Adrenal gland (tissue), 12 donors: ENCODE measurements around the gene KAT6B. TPM values are rescaled to one million over a fixed set of nuclear protein-coding genes. Genes with fewer than 3 reads are reported as not detected.
"Not testable (repeated sequence)": the region's sequence is repeated elsewhere in the genome, so short reads cannot be mapped to it uniquely, and the experiment has no call there.

Source experiments
- DNase-seq, 7 donors: peaks; one replicate each; pipeline ENCODE4 v3.0.0-alpha.2; 2019 to 2020
- H3K27ac ChIP-seq, 5 donors: fragments of 200-600 bp; sonication (generic) in 4 of 5; 1 replicate in 3 of 5; 2 replicates in 2 of 5; pipeline versions ENCODE4 v1.5.1 to v1.8.0; 2016 to 2020; ENCODE audit warnings: mild to moderate bottlenecking in 1 of 5
- H3K27me3 ChIP-seq: fragments of 200-600 bp; 2 replicates; pipeline ENCODE4 v1.8.0; 2021
- H3K36me3 ChIP-seq, 2 donors: fragments of 200-600 bp; replicated peaks in 1 of 2; 1 replicate in 1 of 2; 2 replicates in 1 of 2; pipeline versions ENCODE4 v1.5.1 to v1.8.0; 2018 to 2022
- H3K4me1 ChIP-seq, 2 donors: fragments of 200-600 bp; replicated peaks in 1 of 2; 1 replicate in 1 of 2; 2 replicates in 1 of 2; pipeline versions ENCODE4 v1.5.1 to v1.8.0; 2018 to 2021
- H3K4me3 ChIP-seq, 4 donors: fragments of 200-600 bp; sonication (generic) in 3 of 4; one replicate each; pipeline ENCODE4 v1.5.1; 2016 to 2018
- H3K9me3 ChIP-seq, 3 donors: fragments of 200-600 bp; sonication (generic) in 1 of 3; replicated peaks in 1 of 3; 1 replicate in 2 of 3; 2 replicates in 1 of 3; pipeline versions ENCODE4 v1.5.1 to v1.8.0; 2016 to 2021
- CTCF ChIP-seq, 6 experiments: fragments of 450-650 bp in 4 of 6; fragments of 200-600 bp in 2 of 6; sonication (generic) in 1 of 6; IDR thresholded peaks; 1 replicate in 5 of 6; 2 replicates in 1 of 6; pipeline versions ENCODE4 v1.5.1 to v1.8.0; 2016 to 2021; ENCODE audit warnings: antibody characterized with exemption in 6 of 6, mild to moderate bottlenecking in 2 of 6, moderate library complexity in 1 of 6
- POLR2A ChIP-seq, 2 donors: fragments of 450-650 bp; IDR thresholded peaks; one replicate each; pipeline ENCODE4 v1.6.1; 2017; ENCODE audit warnings: antibody characterized with exemption in 2 of 2, mild to moderate bottlenecking in 2 of 2, moderate library complexity in 1 of 2
- WGBS, 4 donors: extraction: QIAGEN DNeasy Blood & Tissue Kit in 2 of 4; methylation state at CpG; one replicate each; pipeline versions ENCODE4 v1.1.5 to v1.1.7; 2013 to 2017; 5-methylcytosine and 5-hydroxymethylcytosine counted together
- intact Hi-C, 2 donors: fragments of 100-400 bp; cut with DNase I; formaldehyde crosslinking; loops; one replicate each; pipeline versions ENCODE4 v1.14.1 to v1.15.0; 2022 to 2023
- polyA plus RNA-seq, 3 donors: library from polyadenylated mRNA; stranded (reverse); fragments of 200-250 nt in 2 of 3; fragments of 350-450 nt in 1 of 3; fragmentation: Illumina TruSeq in 1 of 3; extraction: RNeasy Lipid Tissue Mini Kit (QIAGEN cat#74804) in 1 of 3; gene quantifications; one replicate each; pipeline ENCODE4 v1.2.3, GENCODE V29; 2013 to 2014
- total RNA-seq, 9 donors: library from RNA; depleted of rRNA in 4 of 9; stranded (reverse); fragments of >200 nt in 4 of 9; fragments of 120-200 nt in 1 of 9; fragmentation: NEBNext Ultra II Directional in 1 of 9; extraction: Animal tissue kit (Norgen Biotek cat#: 25700) in 1 of 9; gene quantifications; one replicate each; pipeline versions ENCODE4 v1.1.0 to v1.2.4, GENCODE V29; 2013 to 2023
- donor health status: healthy with polysubstance abuse.
- donor health status: Bipolar disorder and iron deficiency.
- donor health status: DM: yes; HTN: yes; CAD: no.
- donor health status: DM: no; HTN: no; CAD: no.
- donor health status: DM: no; HTN: no; CAD: no.
- donor health status: DM: yes; HTN: yes; CAD: no.

Gene KAT6B
- total and polyA plus RNA-seq, 12 donors: 6.0 to 50.2 (median 25.8) TPM

GRCh38 chr10:74891053-74891452, 64.7 kb downstream of the KAT6B start:
- DNase-seq: peak; percentile 41 to 65 (median 59)
- Histone ChIP-seq H3K4me3 (no peak overlapping the region), H3K27ac (peak overlapping the region in 1 of 5 donors; percentile 15), H3K4me1 (peaks cover 17 to 24% of the 10 kb centered on the region in 2 donors), H3K27me3 (no peaks in the 10 kb centered on the region), H3K9me3 (no peaks in the 10 kb centered on the region), H3K36me3 (no peaks in the 10 kb centered on the region)
- intact Hi-C loops: no loop called here
- no peak for TF ChIP-seq POLR2A (IDR thresholded peaks at IDR 0.05)
- TF ChIP-seq CTCF (IDR thresholded peaks at IDR 0.05): no peak
- WGBS, 4 donors: 25 to 47% (median 39%) methylated on average over 2 of the region's 2 CpGs

- Histone ChIP-seq H3K9me3 (no peaks in the 10 kb centered on the region), H3K27me3 (no peaks in the 10 kb centered on the region), H3K4me3 (no peak overlapping the region), H3K4me1 (peaks cover 17 to 39% of the 10 kb centered on the region in 2 donors), H3K36me3 (no peaks in the 10 kb centered on the region), H3K27ac (no peak overlapping the region)
- TF ChIP-seq POLR2A (IDR thresholded peaks at IDR 0.05) (no peak), CTCF (IDR thresholded peaks at IDR 0.05) (no peak)
- no peak for DNase-seq
- intact Hi-C loops: no loop called here
- 80 to 88% (median 82%) methylated on average over 3 to 4 of the region's 4 CpGs for WGBS, 4 donors
Observed at GRCh38 chr10:74892839-74893238, 66.4 kb downstream of the KAT6B start.

DNA sequence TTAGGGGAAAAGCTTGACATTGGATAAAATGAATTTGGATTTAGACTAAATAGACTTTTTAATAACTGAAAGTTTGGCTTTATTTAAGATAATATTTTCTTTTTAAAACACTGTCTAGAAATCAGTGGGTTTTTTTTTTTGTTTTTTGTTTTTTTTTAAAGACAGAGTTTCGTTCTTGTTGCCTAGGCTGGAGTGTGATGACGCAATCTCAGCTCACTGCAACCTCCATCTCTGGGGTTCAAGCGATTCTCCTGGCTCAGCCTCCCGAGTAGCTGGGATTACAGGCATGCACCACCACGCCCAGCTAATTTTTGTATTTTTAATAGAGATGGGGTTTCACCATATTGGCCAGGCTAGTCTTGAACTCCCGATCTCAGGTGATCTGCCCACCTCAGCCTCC, 66.9 kb downstream of the KAT6B start:
- intact Hi-C loops, H3K27ac ChIP-seq, H3K4me3 ChIP-seq, DNase-seq, H3K36me3 ChIP-seq, H3K9me3 ChIP-seq, H3K27me3 ChIP-seq: not testable (repeated sequence)
- H3K4me1 ChIP-seq: peaks cover 21 to 44% of the 10 kb centered on the region in 2 donors
- WGBS, 4 donors: 88 to 92% (median 89%) methylated on average over 6 of the region's 6 CpGs

GRCh38 chr10:74896788-74897527, 70.6 kb downstream of the KAT6B start:
- Histone ChIP-seq H3K4me3 (no peak overlapping the region), H3K27me3 (no peaks in the 10 kb centered on the region), H3K4me1 (peaks cover 5 to 31% of the 10 kb centered on the region in 2 donors), H3K9me3 (no peaks in the 10 kb centered on the region), H3K27ac (no peak overlapping the region), H3K36me3 (no peaks in the 10 kb centered on the region)
- DNase-seq: peak in 1 of 7 donors; percentile 10
- no peak for TF ChIP-seq POLR2A (IDR thresholded peaks at IDR 0.05)
- no peak for TF ChIP-seq CTCF (IDR thresholded peaks at IDR 0.05)
- intact Hi-C loops: no loop called here
- WGBS, 4 donors: 58 to 67% (median 61%) methylated on average over 5 of the region's 5 CpGs
